ENCODE results near the gene ASCL5. TPM values are rescaled to one million over a fixed set of nuclear protein-coding genes. Genes with fewer than 3 reads are reported as not detected.

Gene ASCL5
- total and polyA plus RNA-seq, 4 donors = 0.01 to 0.25 (median 0.14) TPM; not detected in 1

GRCh38 chr1:201170533-201171062, 43.6 kb upstream of the ASCL5 start:
- no peak for TF ChIP-seq CTCF (IDR thresholded peaks at IDR 0.05; ENCODE audit: control extremely low read depth, extremely low read depth)
- Histone ChIP-seq H3K9ac (ENCODE audit: insufficient read depth in 1 of 2, low read length in 2 of 2) (peak overlapping the region; percentile 78 to 95), H3K27ac (ENCODE audit: low read depth in 1 of 2, low read length in 1 of 2) (peak overlapping the region; percentile 80 to 95), H3K27me3 (ENCODE audit: control insufficient read depth in 3 of 3, insufficient read depth in 3 of 3, low read length in 2 of 3) (peaks cover 0 to under 1% (median 0%) of the 10 kb centered on the region in 3 donors), H3K36me3 (ENCODE audit: control insufficient read depth in 4 of 4, insufficient read depth in 4 of 4, low read length in 4 of 4) (no peaks in the 10 kb centered on the region), H3K4me1 (ENCODE audit: control insufficient read depth in 5 of 5, insufficient read depth in 5 of 5, low read length in 5 of 5) (peaks cover 0 to 8% (median 0%) of the 10 kb centered on the region in 5 donors), H3K4me3 (peak overlapping the region; percentile 55), H3K9me3 (ENCODE audit: control insufficient read depth in 4 of 4, insufficient read depth in 3 of 4, low read length in 3 of 4) (no peaks in the 10 kb centered on the region)
- DNase-seq (peak; percentile 96), ATAC-seq (ENCODE audit: insufficient read depth, low FRiP score) (peak; percentile 99)
- WGBS, 2 donors = 9 to 11% methylated on average over 26 of the region's 26 CpGs

DNA sequence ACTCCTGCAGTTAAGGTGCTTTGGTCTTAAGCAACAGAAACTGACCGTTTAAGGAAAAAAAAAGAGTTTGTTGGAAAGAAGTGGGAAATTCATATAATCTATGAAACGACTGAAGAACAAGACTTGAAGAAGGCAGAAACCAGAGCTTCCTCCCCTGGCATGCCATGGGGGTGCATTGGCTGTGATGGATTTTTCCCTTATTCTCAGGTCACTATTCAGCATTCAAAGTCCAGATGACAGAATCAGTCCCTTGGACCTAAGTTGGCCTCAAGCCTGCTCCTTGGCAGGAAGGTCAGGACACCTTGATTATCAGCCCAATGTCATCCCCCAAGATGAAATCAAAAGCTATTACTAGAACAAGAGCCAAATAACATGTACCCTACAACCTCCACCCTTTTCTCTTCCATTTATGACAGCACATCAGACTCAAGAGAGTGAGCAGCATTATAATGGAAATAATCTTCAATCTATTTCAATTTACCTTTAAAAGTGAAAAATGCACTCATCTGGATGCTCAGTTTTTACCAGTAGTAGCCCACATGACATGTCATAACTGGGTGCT, 43.1 kb upstream of the ASCL5 start:
- no peak for TF ChIP-seq CTCF (IDR thresholded peaks at IDR 0.05; ENCODE audit: control extremely low read depth, extremely low read depth)
- no peaks in the 10 kb centered on the region for H3K36me3 ChIP-seq (ENCODE audit: control insufficient read depth in 4 of 4, insufficient read depth in 4 of 4, low read length in 4 of 4)
- peaks cover 0 to 8% (median 0%) of the 10 kb centered on the region in 5 donors for H3K4me1 ChIP-seq (ENCODE audit: control insufficient read depth in 5 of 5, insufficient read depth in 5 of 5, low read length in 5 of 5)
- 71 to 89% methylated on average over 2 of the region's 2 CpGs for WGBS, 2 donors
- peaks cover 0 to 2% (median 0%) of the 10 kb centered on the region in 3 donors for H3K27me3 ChIP-seq (ENCODE audit: control insufficient read depth in 3 of 3, insufficient read depth in 3 of 3, low read length in 2 of 3)
- ATAC-seq (ENCODE audit: insufficient read depth, low FRiP score) (no peak), DNase-seq (no peak)
- peak overlapping the region; percentile 37 to 63 for H3K27ac ChIP-seq (ENCODE audit: low read depth in 1 of 2, low read length in 1 of 2)
- H3K9me3 ChIP-seq (ENCODE audit: control insufficient read depth in 4 of 4, insufficient read depth in 3 of 4, low read length in 3 of 4) = no peaks in the 10 kb centered on the region
- no peak overlapping the region for H3K4me3 ChIP-seq
- H3K9ac ChIP-seq (ENCODE audit: insufficient read depth in 1 of 2, low read length in 2 of 2) = peak overlapping the region in 1 of 2 donors; percentile 7

DNA sequence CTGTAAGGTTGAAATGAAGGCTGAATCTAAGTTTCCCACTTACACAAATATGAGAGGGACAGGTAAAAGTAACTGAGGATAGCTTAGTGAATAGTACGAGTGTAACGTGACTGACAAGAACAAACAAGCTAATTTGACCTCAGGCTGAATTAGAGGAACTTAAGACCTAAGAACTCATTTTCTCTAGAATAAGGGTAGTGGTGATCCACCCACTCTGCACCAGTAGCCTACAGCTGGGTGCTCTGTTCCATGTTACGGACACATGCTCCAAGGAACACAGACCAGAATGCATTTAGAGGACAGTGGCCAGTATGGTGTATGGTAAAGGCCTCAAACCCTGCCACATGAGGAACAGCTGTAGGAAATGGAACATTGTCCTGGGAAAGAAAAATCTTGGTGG, 42.2 kb upstream of the ASCL5 start:
- Histone ChIP-seq H3K9ac (ENCODE audit: insufficient read depth in 1 of 2, low read length in 2 of 2) (no peak overlapping the region), H3K27ac (ENCODE audit: low read depth in 1 of 2, low read length in 1 of 2) (no peak overlapping the region), H3K9me3 (ENCODE audit: control insufficient read depth in 4 of 4, insufficient read depth in 3 of 4, low read length in 3 of 4) (no peaks in the 10 kb centered on the region), H3K4me1 (ENCODE audit: control insufficient read depth in 5 of 5, insufficient read depth in 5 of 5, low read length in 5 of 5) (peaks cover 0 to 8% (median 0%) of the 10 kb centered on the region in 5 donors), H3K4me3 (no peak overlapping the region), H3K36me3 (ENCODE audit: control insufficient read depth in 4 of 4, insufficient read depth in 4 of 4, low read length in 4 of 4) (no peaks in the 10 kb centered on the region), H3K27me3 (ENCODE audit: control insufficient read depth in 3 of 3, insufficient read depth in 3 of 3, low read length in 2 of 3) (peaks cover 0 to 2% (median 0%) of the 10 kb centered on the region in 3 donors)
- no peak for ATAC-seq (ENCODE audit: insufficient read depth, low FRiP score)
- DNase-seq = no peak
- TF ChIP-seq CTCF (IDR thresholded peaks at IDR 0.05; ENCODE audit: control extremely low read depth, extremely low read depth) = no peak
- 64 to 91% methylated on average over 3 of the region's 3 CpGs for whole genome bisulfite sequencing, 2 donors

All from lung (tissue), 12 donors.